H1 (cell line): ENCODE data around the gene FGR. TPM values are rescaled to one million over a fixed set of nuclear protein-coding genes. Genes with fewer than 3 reads are reported as not detected.

Source experiments
- CTCF ChIA-PET: fragments of 300-600 bp; sonication (Branson Sonifier 250); formaldehyde crosslinking; loops from one replicate; lab custom pipeline; 2021; ENCODE audit not compliant: partially characterized antibody; lab: Charles Lee
- POLR2A ChIA-PET: fragments of 300-600 bp; sonication (Branson Sonifier 250); formaldehyde crosslinking; loops from one replicate; lab custom pipeline; 2021; ENCODE audit warnings: inconsistent platforms; ENCODE audit not compliant: partially characterized antibody; lab: Charles Lee
- DNase-seq, 2 experiments: peaks; one replicate each; pipeline versions ENCODE4 v3.0.0 to v3.0.0-alpha.2; 2010 to 2022; ENCODE audit warnings: low spot score in 2 of 2, low read depth in 1 of 2, mixed read lengths in 1 of 2
- FAIRE-seq: peaks from 2 replicates; lab custom pipeline; 2011; peaks lifted over from hg19 to GRCh38; lab: Jason Lieb, UNC
- H2AFZ ChIP-seq: 2 replicates; pipeline ENCODE4 v1.8.1; 2012; ENCODE audit warnings: low read length, inconsistent platforms
- H2AK5ac ChIP-seq: 2 replicates; pipeline ENCODE4 v1.6.1; 2013; ENCODE audit warnings: low read depth, low read length
- H2BK120ac ChIP-seq: replicated peaks from 2 replicates; pipeline ENCODE3; 2013; ENCODE audit warnings: low read depth, low read length, inconsistent platforms
- H2BK12ac ChIP-seq: 2 replicates; pipeline ENCODE4 v1.6.1; 2013; ENCODE audit warnings: low read depth, low read length
- H2BK15ac ChIP-seq: 2 replicates; pipeline ENCODE4 v1.6.1; 2013; ENCODE audit warnings: low read length
- H2BK20ac ChIP-seq: 2 replicates; pipeline ENCODE4 v1.6.1; 2013; ENCODE audit warnings: low read length
- H2BK5ac ChIP-seq: 2 replicates; pipeline ENCODE4 v1.6.1; 2013; ENCODE audit warnings: low read depth, low read length
- H3K14ac ChIP-seq: 2 replicates; pipeline ENCODE4 v1.6.1; 2013; ENCODE audit warnings: inconsistent platforms; ENCODE audit not compliant: insufficient read length
- H3K18ac ChIP-seq: 2 replicates; pipeline ENCODE4 v1.6.1; 2013; ENCODE audit warnings: low read length; ENCODE audit errors: extremely low read depth
- H3K23ac ChIP-seq: 2 replicates; pipeline ENCODE4 v1.6.1; 2013; ENCODE audit warnings: inconsistent platforms; ENCODE audit not compliant: insufficient read length
- H3K23me2 ChIP-seq: 2 replicates; pipeline ENCODE4 v1.6.1; 2013; ENCODE audit warnings: low read depth, low read length
- H3K27ac ChIP-seq: 2 replicates; pipeline ENCODE4 v1.6.1; 2011; ENCODE audit warnings: low read depth, low read length, inconsistent platforms
- H3K27me3 ChIP-seq, 4 experiments: replicated peaks in 1 of 4; 1 replicate in 1 of 4; 2 replicates in 3 of 4; pipeline versions ENCODE4 v1.6.1 to v1.8.1; 2011 to 2013; ENCODE audit warnings: low read length in 3 of 4, mild to moderate bottlenecking in 3 of 4, inconsistent platforms in 2 of 4, mixed read lengths in 2 of 4, moderate library complexity in 1 of 4; ENCODE audit not compliant: control insufficient read depth in 3 of 4, insufficient read depth in 3 of 4; ENCODE audit errors: extremely low read depth in 1 of 4
- H3K36me3 ChIP-seq, 4 experiments: 2 replicates each; pipeline versions ENCODE4 v1.6.1 to v1.8.1; 2011 to 2013; ENCODE audit warnings: mild to moderate bottlenecking in 4 of 4, low read length in 3 of 4, moderate library complexity in 2 of 4, control low read depth in 1 of 4, inconsistent platforms in 1 of 4; ENCODE audit not compliant: insufficient read depth in 4 of 4, control insufficient read depth in 2 of 4
- H3K4ac ChIP-seq: replicated peaks from 2 replicates; pipeline ENCODE3; 2013; ENCODE audit warnings: low read length, low read depth, mixed read lengths, inconsistent platforms; ENCODE audit not compliant: insufficient read length
- H3K4me1 ChIP-seq, 4 experiments: replicated peaks in 1 of 4; 1 replicate in 1 of 4; 2 replicates in 3 of 4; pipeline versions ENCODE4 v1.6.1 to v1.8.1; 2011 to 2013; ENCODE audit warnings: low read length in 3 of 4, inconsistent platforms in 2 of 4, mixed read lengths in 1 of 4; ENCODE audit not compliant: insufficient read depth in 4 of 4, control insufficient read depth in 3 of 4
- H3K4me2 ChIP-seq, 2 experiments: 2 replicates each; pipeline versions ENCODE4 v1.6.1 to v1.8.1; 2011 to 2013; ENCODE audit warnings: low read depth in 2 of 2, low read length in 2 of 2, control low read depth in 1 of 2, inconsistent platforms in 1 of 2, mild to moderate bottlenecking in 1 of 2; ENCODE audit not compliant: insufficient read depth in 1 of 2
- H3K4me3 ChIP-seq, 4 experiments: fragments of 200-600, 300-600 bp in 1 of 4; sonication (generic), shearing (Covaris generic), sonication (Bioruptor Twin) in 1 of 4; 2 replicates each; pipeline versions ENCODE4 v1.5.1 to v1.8.1; 2011 to 2016; ENCODE audit warnings: low read length in 4 of 4, low read depth in 3 of 4, control low read depth in 2 of 4, inconsistent platforms in 2 of 4, mild to moderate bottlenecking in 2 of 4, mixed read lengths in 1 of 4, moderate library complexity in 1 of 4; ENCODE audit not compliant: insufficient read depth in 2 of 4; ENCODE audit errors: extremely low read depth in 1 of 4
- H3K56ac ChIP-seq: replicated peaks from 2 replicates; pipeline ENCODE3; 2013; ENCODE audit warnings: low read depth, mild to moderate bottlenecking, mixed read lengths, low read length, inconsistent platforms; ENCODE audit not compliant: insufficient read length
- H3K79me1 ChIP-seq: 2 replicates; pipeline ENCODE4 v1.6.1; 2013; ENCODE audit warnings: low read depth, low read length, control low read depth
- H3K79me2 ChIP-seq, 2 experiments: 2 replicates each; pipeline versions ENCODE4 v1.6.1 to v1.8.1; 2012 to 2013; ENCODE audit warnings: low read length in 2 of 2, mild to moderate bottlenecking in 2 of 2, inconsistent platforms in 1 of 2; ENCODE audit not compliant: insufficient read depth in 2 of 2, control insufficient read depth in 1 of 2
- H3K9ac ChIP-seq, 4 experiments: replicated peaks in 1 of 4; 1 replicate in 1 of 4; 2 replicates in 3 of 4; pipeline versions ENCODE4 v1.6.1 to v1.8.1; 2011 to 2013; ENCODE audit warnings: low read depth in 3 of 4, low read length in 3 of 4, control low read depth in 2 of 4, mild to moderate bottlenecking in 2 of 4, moderate library complexity in 2 of 4, inconsistent platforms in 1 of 4; ENCODE audit errors: extremely low read depth in 1 of 4
- H3K9me3 ChIP-seq, 2 experiments: 2 replicates each; pipeline versions ENCODE4 v1.6.1 to v1.8.1; 2012 to 2013; ENCODE audit warnings: mild to moderate bottlenecking in 2 of 2, moderate library complexity in 2 of 2, control low read depth in 1 of 2, inconsistent platforms in 1 of 2, low read depth in 1 of 2, low read length in 1 of 2, mixed read lengths in 1 of 2; ENCODE audit not compliant: insufficient read depth in 2 of 2
- H4K20me1 ChIP-seq, 2 experiments: replicated peaks in 1 of 2; 2 replicates each; pipeline versions ENCODE3 to v1.8.1; 2011 to 2013; ENCODE audit warnings: inconsistent platforms in 2 of 2, low read length in 2 of 2, mild to moderate bottlenecking in 1 of 2; ENCODE audit not compliant: insufficient read depth in 2 of 2, control insufficient read depth in 1 of 2
- H4K5ac ChIP-seq: 2 replicates; pipeline ENCODE4 v1.6.1; 2013; ENCODE audit warnings: low read length, low read depth, mixed read lengths, inconsistent platforms; ENCODE audit not compliant: insufficient read length
- H4K8ac ChIP-seq: 2 replicates; pipeline ENCODE4 v1.8.0; 2013; ENCODE audit warnings: mild to moderate bottlenecking, moderate library complexity, low read length, inconsistent platforms; ENCODE audit not compliant: insufficient read depth; ENCODE audit errors: extremely low read depth
- H4K91ac ChIP-seq: replicated peaks from 2 replicates; pipeline ENCODE3; 2013; ENCODE audit warnings: low read length, mixed read lengths, inconsistent platforms; ENCODE audit not compliant: insufficient read length
- CBX5 ChIP-seq: fragments of 300-800, 300-1000 bp; sonication (generic); IDR thresholded peaks from 2 replicates; pipeline ENCODE4 v1.7.1; 2016; ENCODE audit warnings: antibody characterized with exemption, low read length, low read depth
- TEAD4 ChIP-seq: IDR thresholded peaks from 2 replicates; pipeline ENCODE4 v1.6.1; 2012; ENCODE audit warnings: low read depth, low read length, inconsistent platforms, mixed read lengths
- WGBS, 2 experiments: shearing (Covaris generic) in 1 of 2; methylation state at CpG; one replicate each; pipeline versions ENCODE4 v1.1.6 to v1.1.7; 2013 to 2015; ENCODE audit warnings: low lambda C conversion rate in 2 of 2, mixed read lengths in 2 of 2, inconsistent platforms in 1 of 2, low coverage in 1 of 2, missing lambda C conversion rate in 1 of 2; ENCODE audit not compliant: insufficient replicate concordance in 2 of 2, insufficient coverage in 1 of 2, insufficient read length in 1 of 2; ENCODE audit errors: extremely low coverage in 1 of 2, missing lambda C conversion rate in 1 of 2; 5-methylcytosine and 5-hydroxymethylcytosine counted together
- polyA plus RNA-seq, 7 experiments: library from polyadenylated mRNA; depleted of rRNA in 3 of 7; stranded (reverse) in 5 of 7; unstranded in 2 of 7; fragments of >200 nt in 5 of 7; fragments of 200-250 nt in 2 of 7; gene quantifications; 1 replicate in 5 of 7; 2 replicates in 1 of 7; 4 replicates in 1 of 7; pipeline versions ENCODE4 v1.2.1 to v1.2.3, GENCODE V29; 2011 to 2013; ENCODE audit warnings: missing spikeins in 2 of 7, mixed read lengths in 2 of 7
- total RNA-seq: library from RNA; stranded (reverse); fragmentation: NEBNext Ultra II Directional; extraction: Animal tissue kit (Norgen Biotek cat#: 25700); gene quantifications from 2 replicates; pipeline ENCODE4 v1.2.1, GENCODE V29; 2021

Gene FGR
- total and polyA plus RNA-seq, 2 of the 8 experiments (the other 6 are each of a cell fraction or from before 2014, with no cell fraction given): 0.22 to 0.95 TPM

DNA sequence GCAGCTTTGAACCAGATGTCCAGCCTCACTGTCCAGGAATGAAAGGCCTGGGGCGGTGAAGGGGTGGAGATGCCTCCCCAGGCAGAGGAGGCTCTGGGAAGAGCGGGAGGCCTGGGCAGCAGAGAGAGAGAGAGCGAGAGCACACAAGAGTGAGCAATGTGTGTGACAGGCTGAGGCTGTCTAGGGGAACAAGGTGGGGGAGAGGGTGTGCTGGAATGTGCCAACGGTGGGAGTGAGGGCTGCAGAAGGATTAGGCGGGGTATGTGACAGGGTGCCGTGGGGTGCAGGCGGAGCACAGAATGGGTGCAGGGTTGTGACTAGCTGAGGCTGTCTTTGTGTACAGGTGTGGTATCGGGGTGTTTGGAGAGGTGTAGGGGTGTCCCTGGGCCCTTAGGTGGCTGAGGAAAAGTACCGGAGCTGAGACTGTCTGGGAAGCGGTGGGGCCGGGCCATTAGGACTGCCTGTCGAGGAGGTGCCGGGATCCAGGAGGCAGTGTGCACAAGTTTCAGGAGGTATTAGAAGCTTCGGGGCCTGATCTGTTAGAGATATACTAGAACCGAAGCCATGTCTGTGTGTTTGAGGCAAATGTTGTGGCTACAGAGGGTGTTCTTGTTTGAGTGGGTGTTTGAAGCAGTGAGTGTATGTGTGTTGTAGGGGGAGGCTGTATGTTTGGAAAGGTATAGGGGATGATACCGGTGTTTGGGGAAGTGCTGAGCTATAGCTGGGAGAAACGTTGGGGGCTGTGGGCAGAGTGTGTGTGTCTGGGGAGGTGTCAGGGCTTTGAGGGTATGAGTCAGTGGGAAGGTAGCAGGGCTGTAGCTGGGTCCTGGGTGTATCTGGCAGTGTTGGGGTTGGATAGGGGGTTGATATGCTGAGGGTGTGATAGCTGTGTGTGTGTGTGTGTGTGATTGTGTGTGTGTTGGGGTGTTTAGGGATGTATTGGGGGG lies 40.1 kb downstream of the FGR start:
- Histone ChIP-seq H3K23ac (no peak overlapping the region), H3K4ac (no peak overlapping the region), H2BK20ac (peak overlapping the region; percentile 82), H3K27me3 (no peaks in the 10 kb centered on the region; a peak in 1 of 7 replicates), H4K5ac (no peak overlapping the region)
- POLR2A ChIA-PET: interaction anchor here (0.7 to 13.5 kb wide), 8 partner anchors 9 to 213 kb away, joined by 3 to 355 read pairs (median 4); partner anchors contain the start of gene AHDC1
- no peak for DNase-seq
- TF ChIP-seq TEAD4: peak; percentile 69
- TF ChIP-seq CBX5: no peak
- TF ChIP-seq, all 59 proteins: peak for 1
- CTCF ChIA-PET: interaction anchor here (1.0 to 37.8 kb wide), 14 partner anchors 10 to 228 kb away, joined by 3 to 1807 read pairs (median 4); partner anchors contain the start of gene MAP3K6
- H3K9me3 ChIP-seq: no peaks in the 10 kb centered on the region
- H2BK120ac ChIP-seq: no peak overlapping the region
- no peak for FAIRE-seq
- 80% methylated on average over 17 of the region's 17 CpGs; no CpG with 5 or more reads in 1 of the 2 experiments for WGBS, 2 experiments
- peak overlapping the region; percentile 48; the same call in 1 of the 2 replicates for H3K18ac ChIP-seq
- peaks cover 14% of the 10 kb centered on the region; the same call in 1 of the 2 replicates for H3K23me2 ChIP-seq
- peak overlapping the region; percentile 68; the same call in 1 of the 2 replicates for H2BK12ac ChIP-seq
- H3K36me3 ChIP-seq: no peaks in the 10 kb centered on the region
- H4K91ac ChIP-seq: no peak overlapping the region
- no peak overlapping the region; a peak in 1 of 7 replicates for H3K9ac ChIP-seq
- peaks cover 15 to 51% of the 10 kb centered on the region in 2 experiments for H4K20me1 ChIP-seq
- H3K79me1 ChIP-seq: peaks cover 41% of the 10 kb centered on the region
- peak overlapping the region; percentile 88; the same call in 1 of the 2 replicates for H2BK15ac ChIP-seq
- peak overlapping the region in 1 of 4 experiments; percentile 49; a peak in 1 of 8 replicates for H3K4me3 ChIP-seq
- peak overlapping the region; percentile 64 to 71 for H3K4me2 ChIP-seq
- H3K27ac ChIP-seq: no peak overlapping the region
- H2AFZ ChIP-seq: no peak overlapping the region
- H3K4me1 ChIP-seq: peaks cover 22 to 77% (median 57%) of the 10 kb centered on the region in 4 experiments
- peak overlapping the region; percentile 81 for H2BK5ac ChIP-seq
- H3K56ac ChIP-seq: no peak overlapping the region
- H3K14ac ChIP-seq: no peak overlapping the region
- peak overlapping the region; percentile 60; the same call in 1 of the 2 replicates for H2AK5ac ChIP-seq
- H3K79me2 ChIP-seq: peaks cover 5 to 85% of the 10 kb centered on the region in 2 experiments; a peak in 3 of 4 replicates
- H4K8ac ChIP-seq: no peak overlapping the region
